Neural progenitor cell (in vitro differentiated cells): Measurements from ENCODE around the gene ZBTB20.

ENCODE experiments used
- EZH2 ChIP-seq: fragments of 200-600 bp; sonication (generic); IDR thresholded peaks from 2 replicates; pipeline ENCODE4 v1.6.1; 2017; ENCODE audit warnings: antibody characterized with exemption, mild to moderate bottlenecking, moderate library complexity
- TF ChIP-seq, protein P1 (sequence below): fragments of 200-600 bp; sonication (generic); IDR thresholded peaks from 2 replicates; pipeline ENCODE4 v1.5.1; 2017; ENCODE audit warnings: antibody characterized with exemption, mild to moderate bottlenecking

DNA sequence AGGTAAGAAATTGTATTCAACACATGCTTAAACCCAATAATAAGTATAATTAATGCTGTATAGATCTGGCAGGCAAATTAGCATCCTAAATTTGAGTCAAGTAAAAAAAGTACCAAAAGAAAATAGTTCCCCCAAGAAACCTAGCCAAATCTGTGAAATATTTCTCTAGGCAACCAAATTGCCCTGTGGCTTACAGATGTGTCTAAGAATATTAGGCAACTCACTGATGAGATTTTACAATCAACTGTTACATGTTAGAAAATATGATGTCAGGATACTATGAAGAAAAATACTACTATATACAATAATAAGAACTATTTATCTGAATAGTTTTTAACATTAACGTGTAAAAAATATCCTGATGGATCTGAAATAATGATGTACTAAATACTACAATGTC, 456.2 kb downstream of the ZBTB20 start:
- TF ChIP-seq, protein P1, sequence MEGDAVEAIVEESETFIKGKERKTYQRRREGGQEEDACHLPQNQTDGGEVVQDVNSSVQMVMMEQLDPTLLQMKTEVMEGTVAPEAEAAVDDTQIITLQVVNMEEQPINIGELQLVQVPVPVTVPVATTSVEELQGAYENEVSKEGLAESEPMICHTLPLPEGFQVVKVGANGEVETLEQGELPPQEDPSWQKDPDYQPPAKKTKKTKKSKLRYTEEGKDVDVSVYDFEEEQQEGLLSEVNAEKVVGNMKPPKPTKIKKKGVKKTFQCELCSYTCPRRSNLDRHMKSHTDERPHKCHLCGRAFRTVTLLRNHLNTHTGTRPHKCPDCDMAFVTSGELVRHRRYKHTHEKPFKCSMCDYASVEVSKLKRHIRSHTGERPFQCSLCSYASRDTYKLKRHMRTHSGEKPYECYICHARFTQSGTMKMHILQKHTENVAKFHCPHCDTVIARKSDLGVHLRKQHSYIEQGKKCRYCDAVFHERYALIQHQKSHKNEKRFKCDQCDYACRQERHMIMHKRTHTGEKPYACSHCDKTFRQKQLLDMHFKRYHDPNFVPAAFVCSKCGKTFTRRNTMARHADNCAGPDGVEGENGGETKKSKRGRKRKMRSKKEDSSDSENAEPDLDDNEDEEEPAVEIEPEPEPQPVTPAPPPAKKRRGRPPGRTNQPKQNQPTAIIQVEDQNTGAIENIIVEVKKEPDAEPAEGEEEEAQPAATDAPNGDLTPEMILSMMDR: no peak
- no peak for TF ChIP-seq EZH2
